ENCODE results near the gene BOC.

The BOC gene

GRCh38 chr3:113223475-113224281, 12.3 kb downstream of the BOC start:
- FAIRE-seq, result peak; percentile 42
- DNase-seq (ENCODE audit: low spot score), result no peak

DNA sequence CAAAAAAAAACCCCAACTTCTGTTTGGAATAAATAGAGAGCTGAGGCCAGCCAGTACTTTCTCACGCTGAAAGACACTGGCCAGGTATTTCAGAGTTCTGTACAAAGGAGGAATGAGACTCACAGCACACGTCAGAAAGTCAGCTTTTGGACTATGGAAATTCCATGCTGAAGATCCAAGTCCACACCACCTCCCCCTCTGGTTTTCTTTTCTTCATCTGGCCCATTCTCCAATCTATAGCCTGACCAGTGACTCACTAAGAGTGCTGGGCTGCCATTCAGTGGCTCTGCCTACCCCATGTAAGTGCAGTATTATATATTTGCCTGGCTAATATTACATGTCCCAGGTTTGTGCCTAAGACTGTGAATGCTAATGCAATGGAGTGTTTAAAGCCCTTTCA, 13.9 kb downstream of the BOC start:
- no peak for DNase-seq (ENCODE audit: low spot score)
- FAIRE-seq, result no peak

GRCh38 chr3:113226491-113226890, 15.1 kb downstream of the BOC start:
- no peak for FAIRE-seq

DNA sequence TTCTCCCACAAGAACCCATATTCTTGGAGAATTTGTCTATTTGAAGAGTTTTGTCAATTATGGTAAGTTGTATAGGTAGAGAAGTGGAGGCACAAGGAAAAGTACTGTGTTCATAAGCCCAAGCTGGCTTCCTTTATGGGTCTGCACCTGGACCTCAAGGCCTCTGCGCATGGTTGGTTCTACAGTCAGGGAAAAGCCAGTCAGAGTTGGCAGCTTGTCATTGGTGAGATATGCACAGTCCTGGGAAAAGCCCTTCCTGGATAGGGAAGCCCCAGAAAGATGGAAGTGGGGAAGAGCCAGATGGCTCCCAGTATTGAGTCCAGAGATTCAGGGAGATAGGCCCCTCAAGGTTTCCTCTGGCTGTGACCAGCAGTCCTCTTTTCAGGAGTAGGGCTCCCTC, 15.8 kb downstream of the BOC start:
- no peak for FAIRE-seq
- DNase-seq (ENCODE audit: low spot score), result no peak

More at GRCh38 chr3:113226491-113226890, 15.1 kb downstream of the BOC start:
- DNase-seq (ENCODE audit: low spot score), result no peak

GRCh38 chr3:113228498-113229286, 17.3 kb downstream of the BOC start:
- no peak for FAIRE-seq
- no peak for DNase-seq (ENCODE audit: low spot score)

DNA sequence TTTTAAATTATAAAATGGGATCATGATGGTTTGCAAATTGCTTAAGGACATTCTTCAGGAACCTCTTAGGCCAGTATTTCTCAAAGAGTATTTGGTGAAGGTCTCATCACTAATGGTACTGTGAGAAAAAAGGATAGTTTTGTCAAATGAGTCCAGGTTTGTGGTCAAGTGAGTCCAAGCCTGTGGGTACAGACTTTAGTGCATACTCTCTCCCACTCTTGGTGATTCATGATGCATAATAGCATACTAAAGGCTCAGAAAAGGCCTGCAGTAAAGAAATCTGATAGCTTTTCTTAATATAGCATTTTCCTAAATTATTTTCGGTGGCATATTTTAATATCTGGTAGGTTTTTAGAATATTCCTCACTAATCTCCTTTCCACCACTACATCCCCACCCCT, 20.0 kb downstream of the BOC start:
- FAIRE-seq, result peak; percentile 35

DNA sequence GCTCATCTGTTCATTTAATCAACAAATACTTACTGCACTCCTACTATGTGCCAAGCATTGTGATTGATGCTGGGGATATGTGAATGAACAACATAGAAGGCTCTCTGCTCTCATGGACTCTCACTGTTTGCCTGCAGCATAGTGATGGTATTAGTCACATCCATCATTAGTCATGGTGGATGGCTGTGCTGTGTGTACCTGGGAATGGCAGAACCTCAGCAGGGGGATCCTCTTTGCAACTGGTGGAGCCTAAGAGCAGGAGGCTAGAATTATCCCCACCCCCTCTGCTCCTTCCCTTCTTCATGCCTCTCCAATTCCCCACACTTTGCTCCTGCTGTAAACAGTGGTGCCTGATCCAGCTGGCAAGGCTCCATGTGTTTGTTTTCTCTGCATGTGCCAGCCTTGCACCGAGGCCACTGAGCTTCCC, 20.5 kb downstream of the BOC start:
- peak; percentile 94 for DNase-seq (ENCODE audit: low spot score)
- FAIRE-seq, result peak; percentile 99

More for the DNA sequence above, 20.0 kb downstream of the BOC start:
- no peak for DNase-seq (ENCODE audit: low spot score)

- FAIRE-seq, result peak; percentile 35
- DNase-seq (ENCODE audit: low spot score), result no peak
Measured at GRCh38 chr3:113232342-113232741, 21.0 kb downstream of the BOC start.

DNA sequence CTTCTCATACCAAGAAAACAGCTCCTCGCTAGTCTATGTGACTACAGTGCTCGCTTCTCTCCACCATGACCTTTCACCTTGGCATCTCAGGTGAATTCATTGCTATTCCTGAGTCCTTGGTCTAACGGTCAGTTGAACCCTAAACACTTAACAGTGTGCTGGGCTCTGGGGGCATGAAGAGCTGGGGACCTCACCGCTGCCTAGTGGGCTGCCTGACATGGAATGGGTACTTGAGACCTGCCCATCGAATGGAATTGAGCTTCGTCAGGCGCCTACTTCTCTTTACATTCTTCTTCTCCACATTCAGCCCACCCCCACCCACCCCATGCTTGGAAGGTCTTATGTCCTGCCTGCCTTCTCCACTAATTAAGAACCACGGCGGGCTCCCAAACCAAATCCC, 22.1 kb downstream of the BOC start:
- FAIRE-seq (no peak), DNase-seq (ENCODE audit: low spot score) (no peak)

- DNase-seq (ENCODE audit: low spot score) (no peak), FAIRE-seq (peak; percentile 81)
Measured at GRCh38 chr3:113234028-113234427, 22.7 kb downstream of the BOC start.

GRCh38 chr3:113234688-113235260, 23.4 kb downstream of the BOC start:
- FAIRE-seq, result no peak
- DNase-seq (ENCODE audit: low spot score), result no peak

DNA sequence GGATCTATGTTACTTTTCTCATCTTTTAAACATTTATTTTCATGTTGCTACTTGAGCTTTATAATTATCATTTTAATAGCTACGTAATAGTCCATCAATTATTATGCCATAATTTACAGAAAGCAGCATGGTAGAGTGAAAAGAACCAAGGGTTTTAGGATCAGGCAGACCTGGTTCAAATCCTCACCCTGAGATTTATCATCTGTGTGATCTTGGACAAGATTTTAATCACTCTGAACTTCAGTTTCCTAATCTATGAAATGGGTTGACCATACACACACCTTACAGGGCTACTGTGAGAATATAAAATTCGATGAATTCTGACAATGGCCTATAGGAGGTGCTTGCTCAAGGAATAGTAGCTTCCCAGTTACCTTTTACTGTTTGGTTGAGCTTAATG, 27.1 kb downstream of the BOC start:
- FAIRE-seq (no peak), DNase-seq (ENCODE audit: low spot score) (no peak)

DNA sequence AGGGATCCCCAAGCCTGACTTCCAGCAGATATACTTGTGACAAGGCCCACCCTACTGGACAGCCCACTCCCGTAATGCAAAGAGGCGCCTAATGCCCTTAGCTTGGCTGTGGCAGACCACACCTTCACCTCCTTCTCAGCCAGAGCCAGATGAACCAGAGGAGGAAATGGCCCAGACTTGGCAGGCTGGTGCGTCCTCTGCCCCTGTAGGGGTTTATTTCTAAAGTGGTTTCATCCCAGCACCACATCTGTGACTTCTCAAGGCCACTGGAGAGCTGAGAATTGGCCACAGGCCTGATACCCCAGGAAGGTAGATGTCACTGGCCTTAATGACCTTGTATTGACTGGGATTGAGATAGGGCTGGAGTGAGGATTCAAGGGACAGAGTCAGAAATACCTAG, 29.5 kb downstream of the BOC start:
- no peak for FAIRE-seq
- DNase-seq (ENCODE audit: low spot score), result no peak

DNA sequence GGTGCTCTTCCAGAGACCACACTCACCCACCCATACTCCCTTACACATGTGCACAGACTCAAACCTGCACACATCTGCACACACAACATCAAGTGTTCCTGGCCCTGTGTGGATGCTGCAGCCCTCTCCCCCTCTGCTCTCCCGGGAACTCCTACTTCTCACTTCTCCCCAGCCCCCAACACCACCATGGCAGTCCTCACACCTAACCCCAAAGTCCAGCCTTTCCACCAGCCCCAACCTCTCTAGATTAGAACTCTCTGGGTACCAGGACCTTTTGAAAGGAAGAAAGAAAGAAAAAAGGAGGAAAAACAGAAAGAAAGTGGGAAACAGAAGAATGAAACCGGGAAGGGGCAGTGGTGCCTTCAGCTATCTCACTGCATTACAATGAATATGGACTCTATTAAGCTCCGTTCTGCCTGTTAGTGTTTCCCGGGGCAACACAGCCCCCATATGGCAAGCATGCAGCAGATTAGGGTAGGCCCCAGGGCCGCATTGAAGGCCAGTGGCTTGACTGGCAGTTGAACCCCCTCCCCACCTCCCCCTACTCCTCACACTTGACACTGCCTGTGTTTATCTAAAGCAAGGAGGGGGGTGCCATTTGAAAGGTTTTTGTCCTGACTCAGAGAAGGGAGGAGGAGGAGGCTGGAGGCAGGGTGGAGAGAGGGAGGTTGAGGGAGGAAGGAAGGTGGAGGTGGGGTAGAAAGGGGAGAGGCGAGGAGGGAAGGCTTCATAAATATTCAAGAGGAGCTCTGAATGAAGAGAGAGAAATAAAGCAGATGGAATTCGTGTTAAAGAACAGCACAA, 30.1 kb downstream of the BOC start:
- peak; percentile 78 for DNase-seq (ENCODE audit: low spot score)
- FAIRE-seq, result peak; percentile 98

DNA sequence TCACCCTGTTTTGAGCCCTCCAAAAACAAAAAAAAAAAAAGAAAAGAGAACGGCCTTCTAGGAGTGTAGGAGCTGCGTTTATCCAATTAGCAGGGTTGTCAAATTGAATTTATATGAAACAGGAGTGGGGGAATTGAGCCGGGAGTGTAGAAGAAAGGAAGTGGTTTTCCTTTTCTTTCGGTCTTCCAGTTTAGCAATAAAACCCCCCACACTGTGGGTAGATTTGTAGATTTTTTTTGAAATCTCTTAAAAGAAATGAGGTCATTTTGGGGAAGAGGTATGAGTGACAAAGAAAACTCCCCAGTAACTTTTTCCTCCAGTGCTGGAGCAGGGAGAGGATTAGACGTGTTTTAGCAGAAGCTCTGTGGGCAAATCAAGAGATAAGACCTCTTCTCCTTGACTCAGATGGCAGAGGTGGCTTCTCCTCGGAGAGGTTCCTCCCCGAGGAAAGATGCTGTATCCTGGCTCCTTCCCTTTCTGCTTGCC, 30.8 kb downstream of the BOC start:
- peak; percentile 39 for DNase-seq (ENCODE audit: low spot score)

DNA sequence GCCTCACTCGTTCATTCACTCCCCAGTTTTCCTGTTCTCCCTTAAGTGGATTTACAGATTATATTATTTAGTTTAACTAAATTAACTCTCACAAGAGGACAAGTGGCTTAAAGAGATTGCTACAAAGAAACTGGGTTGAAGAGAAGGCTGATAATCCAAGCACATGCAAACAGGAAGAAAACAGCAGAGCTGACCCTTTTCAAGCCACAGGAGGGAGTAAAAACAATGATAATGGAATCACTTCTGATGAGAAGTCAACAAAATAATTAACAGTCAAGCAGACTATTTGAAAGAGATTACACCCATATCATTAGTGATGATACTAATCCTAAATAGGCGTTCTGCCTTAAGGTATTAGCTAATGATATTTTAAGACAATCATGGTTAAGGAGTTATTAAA, 31.7 kb downstream of the BOC start:
- DNase-seq (ENCODE audit: low spot score), result no peak
- no peak for FAIRE-seq

More for the DNA sequence above, 30.8 kb downstream of the BOC start:
- FAIRE-seq, result no peak

GRCh38 chr3:113243846-113244245, 32.5 kb downstream of the BOC start:
- peak; percentile 95 for FAIRE-seq
- DNase-seq (ENCODE audit: low spot score), result no peak

GRCh38 chr3:113245761-113246161, 34.4 kb downstream of the BOC start:
- no peak for DNase-seq (ENCODE audit: low spot score)
- no peak for FAIRE-seq

DNA sequence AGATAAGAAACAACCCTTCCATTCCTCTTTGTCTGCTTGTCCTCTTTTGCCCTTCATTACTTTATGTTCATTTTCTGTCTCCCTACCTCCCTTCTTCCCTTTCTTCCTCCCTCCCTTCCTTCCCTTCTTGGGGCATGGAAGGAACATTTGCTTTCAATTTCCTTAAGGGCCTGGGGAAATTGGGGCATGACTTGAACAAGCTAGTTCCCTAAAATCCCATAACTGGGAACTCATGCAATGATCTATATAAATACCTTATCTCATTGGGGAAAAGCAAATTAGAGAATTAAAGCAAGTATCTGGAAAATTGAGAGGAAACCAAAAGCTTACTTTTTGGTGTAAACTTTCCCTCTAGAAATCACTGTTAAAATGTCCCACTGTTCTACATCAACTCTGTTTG, 35.7 kb downstream of the BOC start:
- no peak for DNase-seq (ENCODE audit: low spot score)
- no peak for FAIRE-seq

DNA sequence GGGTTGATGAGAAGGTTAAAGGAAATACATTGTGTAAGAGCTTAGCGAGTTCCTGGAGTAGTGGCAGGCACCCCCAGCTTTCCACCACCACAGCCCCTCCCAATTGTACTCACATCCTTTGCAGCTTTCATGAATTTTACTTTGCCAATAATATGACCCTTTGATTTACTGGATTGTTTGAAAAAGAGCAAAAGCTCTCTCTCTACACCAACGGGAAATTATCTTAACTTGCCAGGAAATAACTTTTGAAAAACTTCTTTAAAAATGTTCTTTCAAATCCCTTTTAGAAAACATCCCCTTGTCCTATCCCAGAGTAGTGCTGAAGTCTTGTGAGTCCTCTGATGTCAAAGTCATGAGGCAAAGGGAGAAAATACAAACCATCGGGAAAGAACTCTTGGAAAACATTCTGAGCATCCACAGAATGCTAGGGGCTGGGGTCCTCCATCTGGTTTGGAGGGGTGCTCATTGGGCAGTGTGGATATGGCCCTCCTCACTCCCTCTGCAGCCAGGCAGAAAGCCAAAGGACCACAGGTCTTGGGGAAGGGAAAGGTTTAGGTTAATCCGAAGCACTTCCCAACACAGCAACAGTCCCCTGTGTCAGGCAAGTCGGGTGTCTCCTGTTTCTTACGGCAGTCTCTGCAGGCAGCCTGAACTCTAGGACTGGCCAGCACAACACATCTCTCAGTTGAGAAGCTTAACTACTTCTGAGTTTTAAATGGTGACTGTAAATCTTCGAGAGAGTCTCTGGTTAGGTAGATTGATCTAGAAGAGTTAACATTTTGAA, 36.5 kb downstream of the BOC start:
- FAIRE-seq, result no peak
- DNase-seq (ENCODE audit: low spot score), result no peak
